K562 (cell line): ENCODE results near the gene IL33. TPM values are rescaled to one million over a fixed set of nuclear protein-coding genes. Genes with fewer than 3 reads are reported as not detected.

Experiments used
- ATAC-seq: fragments of 200-7000 bp; cut with Tn5 transposase; 3 replicates; pipeline ENCODE4 v1.9.1; 2020; ENCODE audit warnings: moderate library complexity
- BruUV-seq: library from RNA; stranded (reverse); fragments of 400-500 nt; replicated peaks from 2 replicates; lab custom pipeline; 2021; lab: Mats Ljungman, UMichigan
- CTCF ChIA-PET: fragments of 300-600 bp; formaldehyde crosslinking; extraction: SDS; loops from one replicate; lab custom pipeline; 2021; ENCODE audit warnings: low intra/inter-chr PET ratio; lab: Yijun Ruan, JAX
- POLR2A ChIA-PET: fragments of 300-600, 350-650 bp; sonication (Branson Sonifier 250); formaldehyde crosslinking; extraction: SDS; loops from one replicate; lab custom pipeline; 2021; ENCODE audit warnings: antibody characterized with exemption, inconsistent platforms; lab: Yijun Ruan, JAX
- DNase-seq, 4 experiments: peaks; one replicate each; pipeline versions ENCODE4 v3.0.0 to v3.0.0-alpha.2; 2011 to 2018; ENCODE audit warnings: low spot score in 3 of 4, mixed read lengths in 3 of 4; ENCODE audit errors: extremely low read depth in 1 of 4
- FAIRE-seq: peaks from 2 replicates; lab custom pipeline; 2011; peaks lifted over from hg19 to GRCh38; lab: Jason Lieb, UNC
- H2AFZ ChIP-seq: 2 replicates; pipeline ENCODE4 v1.6.0; 2011; ENCODE audit warnings: low read depth, low read length, control low read depth, inconsistent platforms
- H3K27ac ChIP-seq: fragments of 200-600 bp; 3 replicates; pipeline ENCODE4 v1.8.0; 2011; ENCODE audit warnings: low read depth, mild to moderate bottlenecking, control low read depth, inconsistent platforms, low read length, moderate library complexity, mixed read lengths; ENCODE audit errors: extremely low read depth
- H3K27me3 ChIP-seq, 2 experiments: fragments of 300-600 bp in 1 of 2; 2 replicates in 1 of 2; 3 replicates in 1 of 2; pipeline versions ENCODE4 v1.6.0 to v1.8.0; 2011; ENCODE audit warnings: inconsistent platforms in 2 of 2, low read length in 2 of 2, mild to moderate bottlenecking in 1 of 2, mixed read lengths in 1 of 2, moderate library complexity in 1 of 2; ENCODE audit not compliant: control insufficient read depth in 2 of 2, insufficient read depth in 2 of 2
- H3K36me3 ChIP-seq: fragments of 300-600 bp; 3 replicates; pipeline ENCODE4 v1.8.0; 2011; ENCODE audit warnings: mild to moderate bottlenecking, low read length, inconsistent platforms; ENCODE audit not compliant: control insufficient read depth, insufficient read depth
- H3K4me1 ChIP-seq, 2 experiments: fragments of 200-600 bp in 1 of 2; replicated peaks in 1 of 2; 2 replicates in 1 of 2; 3 replicates in 1 of 2; pipeline versions ENCODE4 v1.5.1 to v1.8.0; 2011; ENCODE audit warnings: inconsistent platforms in 2 of 2, low read length in 2 of 2, mild to moderate bottlenecking in 1 of 2, mixed read lengths in 1 of 2, moderate library complexity in 1 of 2; ENCODE audit not compliant: control insufficient read depth in 2 of 2, insufficient read depth in 2 of 2
- H3K4me2 ChIP-seq: 2 replicates; pipeline ENCODE4 v1.6.1; 2011; ENCODE audit warnings: low read length, control low read depth, inconsistent platforms, mixed read lengths; ENCODE audit not compliant: insufficient read depth
- H3K4me3 ChIP-seq: fragments of 200-600 bp; sonication (generic), shearing (Covaris generic); 2 replicates; pipeline ENCODE4 v1.5.1; 2016; ENCODE audit warnings: control low read depth, inconsistent platforms
- H3K79me2 ChIP-seq: fragments of 200-600 bp; 3 replicates; pipeline ENCODE4 v1.8.0; 2011; ENCODE audit warnings: low read length, inconsistent platforms; ENCODE audit not compliant: control insufficient read depth, insufficient read depth
- H3K9ac ChIP-seq, 2 experiments: 2 replicates each; pipeline versions ENCODE4 v1.6.0 to v1.6.1; 2011; ENCODE audit warnings: low read depth in 2 of 2, low read length in 2 of 2, control low read depth in 1 of 2, inconsistent platforms in 1 of 2, mild to moderate bottlenecking in 1 of 2, mixed read lengths in 1 of 2; ENCODE audit not compliant: insufficient read depth in 1 of 2
- H3K9me1 ChIP-seq: one replicate; pipeline ENCODE4 v1.6.0; 2011; ENCODE audit warnings: inconsistent platforms, mild to moderate bottlenecking, low read length, moderate library complexity; ENCODE audit not compliant: control insufficient read depth, insufficient read depth
- H3K9me3 ChIP-seq: replicated peaks from 2 replicates; pipeline ENCODE4 v1.5.1; 2011; ENCODE audit warnings: low read depth, low read length, inconsistent platforms; ENCODE audit not compliant: control insufficient read depth, insufficient read depth
- H4K20me1 ChIP-seq: replicated peaks from 2 replicates; pipeline ENCODE4 v1.6.1; 2011; ENCODE audit warnings: low read length, inconsistent platforms, mixed read lengths; ENCODE audit not compliant: control insufficient read depth, insufficient read depth
- EHMT2 ChIP-seq: fragments of 450-650 bp; IDR thresholded peaks from 2 replicates; pipeline ENCODE4 v1.6.1; 2018; ENCODE audit warnings: antibody characterized with exemption
- MNT ChIP-seq, 2 experiments: fragments of 450-650 bp; conservative IDR thresholded peaks; 2 replicates each; pipeline ENCODE4 v1.6.1; 2017; ENCODE audit warnings: mild to moderate bottlenecking in 2 of 2, moderate library complexity in 2 of 2
- MTA3 ChIP-seq: fragments of 450-650 bp; formaldehyde crosslinking; IDR thresholded peaks from 2 replicates; pipeline ENCODE4 v1.6.1; 2017; ENCODE audit warnings: mild to moderate bottlenecking, borderline replicate concordance
- PRMT5 ChIP-seq: sonication (generic); formaldehyde crosslinking; IDR thresholded peaks from 2 replicates; pipeline ENCODE4 v1.5.0; 2020; ENCODE audit warnings: missing genetic modification reagents
- REST ChIP-seq, 2 experiments: fragments of 450-650 bp; formaldehyde crosslinking in 1 of 2; IDR thresholded peaks; 2 replicates each; pipeline versions ENCODE4 v1.4.0 to v1.6.1; 2014 to 2020; ENCODE audit warnings: mild to moderate bottlenecking in 2 of 2, borderline replicate concordance in 1 of 2, low read depth in 1 of 2
- TEAD2 ChIP-seq: fragments of 450-650 bp; IDR thresholded peaks from 2 replicates; pipeline ENCODE4 v1.6.1; 2016; ENCODE audit warnings: missing genetic modification characterization, control low read depth, missing compliant biosample characterization
- ZNF134 ChIP-seq: fragments of 250-450 bp; sonication (Bioruptor Pico); conservative IDR thresholded peaks from 2 replicates; pipeline ENCODE4 v1.4.0; 2020
- WGBS: fragments of 100-300 bp; shearing (Covaris generic); methylation state at CpG from one replicate; pipeline ENCODE4 v1.1.6; 2016; ENCODE audit warnings: low coverage, mixed read lengths; ENCODE audit not compliant: insufficient coverage; ENCODE audit errors: missing lambda C conversion rate; 5-methylcytosine and 5-hydroxymethylcytosine counted together
- in situ Hi-C: fragments of 300-500 bp; cut with MboI; formaldehyde crosslinking; loops from 4 replicates; pipeline ENCODE4 v1.15.0; 2018; ENCODE audit warnings: inconsistent platforms, mixed read lengths
- intact Hi-C: fragments of 100-400 bp; cut with micrococcal nuclease; formaldehyde crosslinking; loops from 2 replicates; pipeline ENCODE4 v1.14.2; 2022
- polyA plus RNA-seq, 8 experiments: library from polyadenylated mRNA; depleted of rRNA in 4 of 8; stranded (reverse) in 5 of 8; unstranded in 3 of 8; fragments of >200 nt; fragmentation: Nextera tagmentation in 2 of 8; fragmentation: Illumina TruSeq in 1 of 8; extraction: Ambion mirVana in 2 of 8; extraction: Trizol in 1 of 8; gene quantifications; 2 replicates each; pipeline versions ENCODE4 v1.2.1 to v1.2.3, GENCODE V29; 2011 to 2014; ENCODE audit warnings: inconsistent platforms in 1 of 8, missing spikeins in 1 of 8
- total RNA-seq, 7 experiments: library from RNA; depleted of rRNA in 6 of 7; stranded (reverse); fragments of >200 nt in 6 of 7; fragmentation: Illumina TruSeq in 2 of 7; extraction: Trizol in 2 of 7; gene quantifications; 2 replicates each; pipeline versions ENCODE4 v1.2.1 to v1.2.3, GENCODE V29; 2011 to 2021; ENCODE audit warnings: low replicate concordance in 1 of 7

Gene IL33
- total and polyA plus RNA-seq, 9 of the 15 experiments (the other 6 are each of a cell fraction or from before 2014, with no cell fraction given), result not detected

- H2AFZ ChIP-seq, result no peak overlapping the region
- ATAC-seq (no peak), FAIRE-seq (no peak), DNase-seq (no peak)
- H3K9me1 ChIP-seq, result no peaks in the 10 kb centered on the region
- H4K20me1 ChIP-seq, result no peaks in the 10 kb centered on the region
- in situ Hi-C loops (no loop called here), intact Hi-C loops (no loop called here)
- H3K9me3 ChIP-seq, result no peaks in the 10 kb centered on the region
- no peak overlapping the region for H3K4me2 ChIP-seq
- BruUV-seq, result no TSS peak
- TF ChIP-seq TEAD2, result no peak
- no peak for TF ChIP-seq ZNF134 (CRISPR knock-in tag)
- no peak for TF ChIP-seq PRMT5 (CRISPR knock-in tag)
- no peak for TF ChIP-seq MTA3
- TF ChIP-seq MNT (conservative IDR thresholded peaks at IDR 0.05), result no peak
- TF ChIP-seq EHMT2, result no peak
- no peak for TF ChIP-seq REST (IDR thresholded peaks at IDR 0.05; ENCODE audit: borderline replicate concordance)
- no peak for TF ChIP-seq REST (CRISPR knock-in tag; IDR thresholded peaks at IDR 0.05; ENCODE audit: low read depth)
- H3K4me3 ChIP-seq, result no peak overlapping the region
- H3K79me2 ChIP-seq, result no peaks in the 10 kb centered on the region
- no peaks in the 10 kb centered on the region for H3K27me3 ChIP-seq
- H3K4me1 ChIP-seq, result no peaks in the 10 kb centered on the region
- H3K9ac ChIP-seq, result no peak overlapping the region
- WGBS, result 0% methylated on average over 3 of the region's 3 CpGs
- no peaks in the 10 kb centered on the region for H3K36me3 ChIP-seq
- no peak overlapping the region for H3K27ac ChIP-seq
- CTCF ChIA-PET, result no interaction called here
- POLR2A ChIA-PET, result no interaction called here
These were observed 2.5 kb downstream of the IL33 start for GRCh38 chr9:6218099-6218502.
